ENCODE results near the gene UGDH. TPM values are rescaled to one million over a fixed set of nuclear protein-coding genes. Genes with fewer than 3 reads are reported as not detected.
A peak's percentile ranks its signal among the peaks of the same experiment; 100 is the strongest.

UGDH gene
- total and polyA plus RNA-seq, 2 of the 13 experiments (the other 11 are each of a cell fraction or from before 2014, with no cell fraction given) = 99.0 to 384 TPM

DNA sequence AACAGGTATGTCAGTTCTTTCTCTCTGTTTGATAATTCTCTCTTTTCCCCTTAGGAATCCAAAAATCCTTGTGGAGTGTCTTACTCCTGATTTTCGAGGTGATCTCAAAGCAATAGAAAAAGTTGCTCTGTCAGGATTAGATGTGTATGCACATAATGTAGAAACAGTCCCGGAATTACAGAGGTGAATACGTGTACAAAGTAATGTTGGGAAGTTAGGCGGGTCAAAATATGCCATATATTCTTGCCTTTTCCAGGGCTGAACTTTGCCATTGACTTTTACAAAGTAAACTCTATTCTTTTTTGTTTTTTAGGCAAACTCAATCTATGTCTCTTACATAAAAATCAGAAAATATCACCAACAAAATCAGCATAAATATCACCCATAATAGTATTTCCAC lies 59.8 kb downstream of the UGDH start (continued):
- TF ChIP-seq NFIC (IDR thresholded peaks at IDR 0.05; ENCODE audit: low read length) = no peak
- no peak for TF ChIP-seq ZNF335 (CRISPR knock-in tag; IDR thresholded peaks at IDR 0.05)
- TF ChIP-seq CBX1 (IDR thresholded peaks at IDR 0.05; ENCODE audit: low read depth) = no peak
- peak; percentile 21 for TF ChIP-seq TEAD3 (CRISPR knock-in tag; optimal IDR thresholded peaks at IDR 0.05; ENCODE audit: borderline replicate concordance)
- no peak for TF ChIP-seq ZNF646 (CRISPR knock-in tag; IDR thresholded peaks at IDR 0.05)
- no peak for TF ChIP-seq ZNF772 (CRISPR knock-in tag; IDR thresholded peaks at IDR 0.05)
- no peak for TF ChIP-seq ZXDC (CRISPR knock-in tag; IDR thresholded peaks at IDR 0.05)
- TF ChIP-seq, protein P1, sequence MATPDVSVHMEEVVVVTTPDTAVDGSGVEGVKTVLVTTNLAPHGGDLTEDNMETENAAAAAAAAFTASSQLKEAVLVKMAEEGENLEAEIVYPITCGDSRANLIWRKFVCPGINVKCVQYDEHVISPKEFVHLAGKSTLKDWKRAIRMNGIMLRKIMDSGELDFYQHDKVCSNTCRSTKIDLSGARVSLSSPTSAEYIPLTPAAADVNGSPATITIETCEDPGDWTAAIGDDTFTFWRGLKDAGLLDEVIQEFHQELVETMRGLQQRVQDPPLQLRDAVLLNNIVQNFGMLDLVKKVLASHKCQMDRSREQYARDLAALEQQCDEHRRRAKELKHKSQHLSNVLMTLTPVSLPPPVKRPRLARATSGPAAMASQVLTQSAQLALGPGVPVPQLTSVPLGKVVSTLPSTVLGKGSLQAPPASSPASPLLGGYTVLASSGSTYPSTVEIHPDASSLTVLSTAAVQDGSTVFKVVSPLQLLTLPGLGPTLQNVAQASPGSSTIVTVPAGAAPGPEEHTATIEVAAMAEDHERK (CRISPR knock-in tag; IDR thresholded peaks at IDR 0.05; ENCODE audit: low read depth) = no peak
- TF ChIP-seq ELF3 (CRISPR knock-in tag; IDR thresholded peaks at IDR 0.05) = peak; percentile 58
- peak; percentile 27; the same call in 1 of the 2 replicates for TF ChIP-seq GATAD2A (CRISPR knock-in tag; IDR thresholded peaks at IDR 0.05)
- no peak for TF ChIP-seq HDAC2 (CRISPR knock-in tag; IDR thresholded peaks at IDR 0.05)
- no peak for TF ChIP-seq FOXP1 (IDR thresholded peaks at IDR 0.05)
- no peak; the same call in 1 of the 2 replicates for TF ChIP-seq FOXP1 (CRISPR knock-in tag; IDR thresholded peaks at IDR 0.05)
- peak; percentile 40 for TF ChIP-seq ASH2L (IDR thresholded peaks at IDR 0.05; ENCODE audit: insufficient read length, low read depth, low read length)
- no peak for TF ChIP-seq ZNF354B (CRISPR knock-in tag; IDR thresholded peaks at IDR 0.05)
- TF ChIP-seq NCOA2 (CRISPR knock-in tag; IDR thresholded peaks at IDR 0.05) = 0 out of 2 replicates have a peak, but pooled peaks have one; percentile 25
- no peak for TF ChIP-seq DNMT3B (CRISPR knock-in tag; conservative IDR thresholded peaks at IDR 0.05)
- TF ChIP-seq, protein P2, sequence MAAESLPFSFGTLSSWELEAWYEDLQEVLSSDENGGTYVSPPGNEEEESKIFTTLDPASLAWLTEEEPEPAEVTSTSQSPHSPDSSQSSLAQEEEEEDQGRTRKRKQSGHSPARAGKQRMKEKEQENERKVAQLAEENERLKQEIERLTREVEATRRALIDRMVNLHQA (CRISPR knock-in tag; IDR thresholded peaks at IDR 0.05) = no peak
- no peak for TF ChIP-seq GZF1 (CRISPR knock-in tag; IDR thresholded peaks at IDR 0.05)
